Measurements from ENCODE around the gene WRAP73. TPM values are rescaled to one million over a fixed set of nuclear protein-coding genes. Genes with fewer than 3 reads are reported as not detected.

The WRAP73 gene
- total and polyA plus RNA-seq, 2 experiments from 2014 or later = 22.6 to 43.3 TPM

DNA sequence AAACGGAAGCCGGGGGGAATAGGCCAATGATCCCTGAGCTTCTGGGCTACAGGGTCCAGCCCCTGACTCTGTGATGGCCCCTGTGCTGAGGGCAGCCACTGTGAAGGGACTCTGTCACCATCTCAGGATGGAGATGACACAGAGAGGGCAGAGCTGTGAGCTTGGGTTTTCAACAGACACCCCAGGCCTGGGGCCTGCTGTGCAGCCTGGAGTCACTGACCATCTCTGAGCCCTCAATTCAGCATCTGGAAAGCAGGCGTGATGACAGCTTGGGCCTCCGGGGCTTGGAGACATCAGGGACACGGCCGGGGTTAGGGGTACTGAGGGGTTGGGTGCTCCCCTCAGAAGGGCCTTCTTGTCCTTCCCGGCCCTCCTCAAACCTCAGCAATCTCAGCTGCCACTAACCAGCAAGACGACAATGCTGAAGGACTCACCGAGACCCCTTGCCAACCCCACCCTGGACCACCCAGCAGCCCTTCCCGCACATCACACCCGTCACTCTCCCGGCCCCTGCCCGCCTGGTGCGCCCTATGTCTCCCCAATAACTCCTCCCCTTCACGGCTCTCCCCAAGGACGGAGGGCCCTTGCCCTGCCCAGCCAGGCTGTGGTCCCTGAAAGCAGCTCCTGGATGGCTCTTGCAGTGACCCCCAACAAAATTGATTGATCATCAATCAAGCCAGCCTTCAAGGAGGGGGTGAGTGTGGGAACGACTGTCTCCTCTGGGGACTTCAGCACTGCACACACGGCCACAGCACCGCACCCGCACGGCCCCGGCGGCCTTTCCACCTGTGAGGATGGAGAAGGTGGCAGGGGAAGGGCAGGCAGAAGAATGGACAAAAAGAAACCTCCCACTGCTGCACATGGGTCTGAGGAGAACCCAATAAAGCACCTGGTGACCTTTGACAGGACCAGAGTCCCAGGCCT lies 42.9 kb downstream of the WRAP73 start (continued):
- TF ChIP-seq POLR2AphosphoS5 (IDR thresholded peaks at IDR 0.05; ENCODE audit: low read depth) (no peak), REST (IDR thresholded peaks at IDR 0.05; ENCODE audit: unreplicated experiment) (no peak), STAT1 (IDR thresholded peaks at IDR 0.05; ENCODE audit: unreplicated experiment) (no peak), CREB1 (CRISPR knock-in tag; IDR thresholded peaks at IDR 0.05; ENCODE audit: low read depth) (no peak), EZH2 (IDR thresholded peaks at IDR 0.05; ENCODE audit: low read depth, unreplicated experiment) (no peak), ZNF114 (CRISPR knock-in tag; IDR thresholded peaks at IDR 0.05) (no peak), JUNB (IDR thresholded peaks at IDR 0.05; ENCODE audit: unreplicated experiment) (no peak), EZH2phosphoT487 (IDR thresholded peaks at IDR 0.05; ENCODE audit: unreplicated experiment) (no peak), NANOG (IDR thresholded peaks at IDR 0.05; ENCODE audit: borderline replicate concordance) (no peak)

DNA sequence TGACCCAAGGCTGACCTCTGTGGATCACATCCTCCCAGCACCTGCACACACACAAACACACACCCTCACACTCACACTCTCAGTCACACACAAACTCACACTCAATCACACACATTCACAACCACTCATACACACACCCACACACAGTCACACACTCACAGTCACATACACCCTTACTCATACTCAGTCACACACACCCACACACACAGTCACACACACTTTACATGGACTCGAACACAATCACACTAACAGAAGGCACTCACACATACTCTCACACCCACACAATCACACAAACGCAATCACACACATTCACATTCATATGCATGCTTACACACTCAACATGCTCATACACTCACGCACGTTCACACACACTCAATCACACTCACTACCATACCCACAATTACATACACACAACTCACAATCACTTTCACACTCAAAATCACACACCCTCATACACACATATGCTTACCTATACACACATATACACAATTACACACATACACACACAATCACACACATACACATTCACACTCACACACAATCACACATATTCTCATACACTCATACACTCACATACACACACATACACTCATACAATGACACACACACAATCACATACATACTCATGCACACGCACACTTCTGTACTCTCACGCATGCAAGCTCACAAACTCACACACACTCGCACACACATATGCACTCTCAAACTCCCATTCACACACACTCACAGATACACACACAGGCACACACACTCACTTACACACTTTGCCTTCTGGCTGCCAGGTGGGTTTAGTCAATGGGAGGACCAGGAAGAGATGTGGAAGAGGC lies 44.7 kb downstream of the WRAP73 start:
- peaks cover 4% of the 10 kb centered on the region for H3K27me3 Mint-ChIP-seq (ENCODE audit: insufficient read depth, low read depth, poor library complexity)
- Histone ChIP-seq H3K4me2 (no peak overlapping the region), H3K79me2 (replicated peaks; ENCODE audit: insufficient read depth) (0 out of 2 replicates have a peak, but pooled peaks cover 15% of the 10 kb centered on the region), H3K9me2 (ENCODE audit: insufficient read depth) (no peaks in the 10 kb centered on the region), H3K4me3 (no peak overlapping the region), H3F3A (replicated peaks; ENCODE audit: low read depth) (no peaks in the 10 kb centered on the region), H2AFZ (no peak overlapping the region), H3K4me1 (ENCODE audit: insufficient read depth) (no peaks in the 10 kb centered on the region; the same call in 1 of the 2 replicates), H4K20me1 (replicated peaks; ENCODE audit: insufficient read depth) (no peaks in the 10 kb centered on the region; the same call in 1 of the 2 replicates), H3K36me3 (ENCODE audit: insufficient read depth) (no peaks in the 10 kb centered on the region), H3K27me3 (ENCODE audit: insufficient read depth) (no peaks in the 10 kb centered on the region), H3K27ac (ENCODE audit: low read depth) (no peak overlapping the region)
- no peak overlapping the region for H3K27ac Mint-ChIP-seq
- DNase-seq (ENCODE audit: low spot score) (no peak), ATAC-seq (no peak)
- H3K4me1 Mint-ChIP-seq = peaks cover 8% of the 10 kb centered on the region; the same call in 2 of the 3 replicates
- no peaks in the 10 kb centered on the region; the same call in 2 of the 3 replicates for H3K36me3 Mint-ChIP-seq (ENCODE audit: low read depth)
- H3K9me3 Mint-ChIP-seq = no peaks in the 10 kb centered on the region
- H3K4me3 Mint-ChIP-seq = no peak overlapping the region
- TF ChIP-seq STAT1 (IDR thresholded peaks at IDR 0.05; ENCODE audit: unreplicated experiment) = no peak
- TF ChIP-seq, protein P1, sequence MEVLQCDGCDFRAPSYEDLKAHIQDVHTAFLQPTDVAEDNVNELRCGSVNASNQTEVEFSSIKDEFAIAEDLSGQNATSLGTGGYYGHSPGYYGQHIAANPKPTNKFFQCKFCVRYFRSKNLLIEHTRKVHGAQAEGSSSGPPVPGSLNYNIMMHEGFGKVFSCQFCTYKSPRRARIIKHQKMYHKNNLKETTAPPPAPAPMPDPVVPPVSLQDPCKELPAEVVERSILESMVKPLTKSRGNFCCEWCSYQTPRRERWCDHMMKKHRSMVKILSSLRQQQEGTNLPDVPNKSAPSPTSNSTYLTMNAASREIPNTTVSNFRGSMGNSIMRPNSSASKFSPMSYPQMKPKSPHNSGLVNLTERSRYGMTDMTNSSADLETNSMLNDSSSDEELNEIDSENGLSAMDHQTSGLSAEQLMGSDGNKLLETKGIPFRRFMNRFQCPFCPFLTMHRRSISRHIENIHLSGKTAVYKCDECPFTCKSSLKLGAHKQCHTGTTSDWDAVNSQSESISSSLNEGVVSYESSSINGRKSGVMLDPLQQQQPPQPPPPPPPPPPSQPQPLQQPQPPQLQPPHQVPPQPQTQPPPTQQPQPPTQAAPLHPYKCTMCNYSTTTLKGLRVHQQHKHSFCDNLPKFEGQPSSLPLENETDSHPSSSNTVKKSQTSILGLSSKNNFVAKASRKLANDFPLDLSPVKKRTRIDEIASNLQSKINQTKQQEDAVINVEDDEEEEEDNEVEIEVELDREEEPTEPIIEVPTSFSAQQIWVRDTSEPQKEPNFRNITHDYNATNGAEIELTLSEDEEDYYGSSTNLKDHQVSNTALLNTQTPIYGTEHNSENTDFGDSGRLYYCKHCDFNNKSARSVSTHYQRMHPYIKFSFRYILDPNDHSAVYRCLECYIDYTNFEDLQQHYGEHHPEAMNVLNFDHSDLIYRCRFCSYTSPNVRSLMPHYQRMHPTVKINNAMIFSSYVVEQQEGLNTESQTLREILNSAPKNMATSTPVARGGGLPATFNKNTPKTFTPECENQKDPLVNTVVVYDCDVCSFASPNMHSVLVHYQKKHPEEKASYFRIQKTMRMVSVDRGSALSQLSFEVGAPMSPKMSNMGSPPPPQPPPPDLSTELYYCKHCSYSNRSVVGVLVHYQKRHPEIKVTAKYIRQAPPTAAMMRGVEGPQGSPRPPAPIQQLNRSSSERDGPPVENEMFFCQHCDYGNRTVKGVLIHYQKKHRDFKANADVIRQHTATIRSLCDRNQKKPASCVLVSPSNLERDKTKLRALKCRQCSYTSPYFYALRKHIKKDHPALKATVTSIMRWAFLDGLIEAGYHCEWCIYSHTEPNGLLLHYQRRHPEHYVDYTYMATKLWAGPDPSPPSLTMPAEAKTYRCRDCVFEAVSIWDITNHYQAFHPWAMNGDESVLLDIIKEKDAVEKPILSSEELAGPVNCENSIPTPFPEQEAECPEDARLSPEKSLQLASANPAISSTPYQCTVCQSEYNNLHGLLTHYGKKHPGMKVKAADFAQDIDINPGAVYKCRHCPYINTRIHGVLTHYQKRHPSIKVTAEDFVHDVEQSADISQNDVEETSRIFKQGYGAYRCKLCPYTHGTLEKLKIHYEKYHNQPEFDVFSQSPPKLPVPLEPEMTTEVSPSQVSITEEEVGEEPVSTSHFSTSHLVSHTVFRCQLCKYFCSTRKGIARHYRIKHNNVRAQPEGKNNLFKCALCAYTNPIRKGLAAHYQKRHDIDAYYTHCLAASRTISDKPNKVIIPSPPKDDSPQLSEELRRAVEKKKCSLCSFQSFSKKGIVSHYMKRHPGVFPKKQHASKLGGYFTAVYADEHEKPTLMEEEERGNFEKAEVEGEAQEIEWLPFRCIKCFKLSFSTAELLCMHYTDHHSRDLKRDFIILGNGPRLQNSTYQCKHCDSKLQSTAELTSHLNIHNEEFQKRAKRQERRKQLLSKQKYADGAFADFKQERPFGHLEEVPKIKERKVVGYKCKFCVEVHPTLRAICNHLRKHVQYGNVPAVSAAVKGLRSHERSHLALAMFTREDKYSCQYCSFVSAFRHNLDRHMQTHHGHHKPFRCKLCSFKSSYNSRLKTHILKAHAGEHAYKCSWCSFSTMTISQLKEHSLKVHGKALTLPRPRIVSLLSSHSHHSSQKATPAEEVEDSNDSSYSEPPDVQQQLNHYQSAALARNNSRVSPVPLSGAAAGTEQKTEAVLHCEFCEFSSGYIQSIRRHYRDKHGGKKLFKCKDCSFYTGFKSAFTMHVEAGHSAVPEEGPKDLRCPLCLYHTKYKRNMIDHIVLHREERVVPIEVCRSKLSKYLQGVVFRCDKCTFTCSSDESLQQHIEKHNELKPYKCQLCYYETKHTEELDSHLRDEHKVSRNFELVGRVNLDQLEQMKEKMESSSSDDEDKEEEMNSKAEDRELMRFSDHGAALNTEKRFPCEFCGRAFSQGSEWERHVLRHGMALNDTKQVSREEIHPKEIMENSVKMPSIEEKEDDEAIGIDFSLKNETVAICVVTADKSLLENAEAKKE (CRISPR knock-in tag; IDR thresholded peaks at IDR 0.05) = no peak
- TF ChIP-seq POLR2AphosphoS5 (IDR thresholded peaks at IDR 0.05; ENCODE audit: low read depth) = no peak
- no peak for TF ChIP-seq EZH2 (IDR thresholded peaks at IDR 0.05; ENCODE audit: low read depth, unreplicated experiment)
- no peak for TF ChIP-seq JUNB (IDR thresholded peaks at IDR 0.05; ENCODE audit: unreplicated experiment)
- no peak for TF ChIP-seq ETS1 (IDR thresholded peaks at IDR 0.05)
- TF ChIP-seq EZH2phosphoT487 (IDR thresholded peaks at IDR 0.05; ENCODE audit: unreplicated experiment) = no peak
- TF ChIP-seq CREB1 (CRISPR knock-in tag; IDR thresholded peaks at IDR 0.05; ENCODE audit: low read depth) = no peak

All from GM23338 (cell line).